Suprapubic skin (tissue), 4 donors: ENCODE results near the gene TGM6. TPM values are rescaled to one million over a fixed set of nuclear protein-coding genes. Genes with fewer than 3 reads are reported as not detected.

Experiments used
- DNase-seq, 2 donors: peaks; one replicate each; pipeline ENCODE4 v3.0.0-alpha.2; 2019; ENCODE audit warnings: low spot score in 2 of 2
- H3K27ac ChIP-seq: fragments of 200-600 bp; sonication (generic); one replicate; pipeline ENCODE4 v1.5.1; 2019
- H3K27me3 ChIP-seq: fragments of 200-600 bp; sonication (generic); one replicate; pipeline ENCODE4 v1.5.1; 2019
- H3K36me3 ChIP-seq: fragments of 200-600 bp; sonication (generic); one replicate; pipeline ENCODE4 v1.5.1; 2019
- H3K4me1 ChIP-seq: fragments of 200-600 bp; sonication (generic); one replicate; pipeline ENCODE4 v1.5.1; 2019
- H3K4me3 ChIP-seq: fragments of 200-600 bp; sonication (generic); one replicate; pipeline ENCODE4 v1.5.1; 2019; ENCODE audit warnings: mild to moderate bottlenecking
- H3K9me3 ChIP-seq: fragments of 200-600 bp; sonication (generic); one replicate; pipeline ENCODE4 v1.5.1; 2019
- EP300 ChIP-seq: sonication (generic); formaldehyde crosslinking; IDR thresholded peaks from one replicate; pipeline ENCODE4 v1.6.1; 2017; ENCODE audit warnings: antibody characterized with exemption
- POLR2A ChIP-seq, 2 donors: fragments of 450-650 bp; IDR thresholded peaks; one replicate each; pipeline ENCODE4 v1.6.1; 2017; ENCODE audit warnings: antibody characterized with exemption in 2 of 2, mild to moderate bottlenecking in 2 of 2, moderate library complexity in 2 of 2
- POLR2AphosphoS5 ChIP-seq, 3 donors: sonication (generic); formaldehyde crosslinking; IDR thresholded peaks; one replicate each; pipeline ENCODE4 v1.6.1; 2017; ENCODE audit warnings: antibody characterized with exemption in 3 of 3
- WGBS: methylation state at CpG from one replicate; pipeline ENCODE4 v1.1.5; 2018; 5-methylcytosine and 5-hydroxymethylcytosine counted together
- total RNA-seq, 4 donors: library from RNA; depleted of rRNA; stranded (reverse); fragments of >200 nt; gene quantifications; one replicate each; pipeline ENCODE4 v1.1.0, GENCODE V29; 2016
- TF ChIP-seq, protein P1 (sequence below), 2 donors: fragments of 200-600 bp in 1 of 2; fragments of 450-650 bp in 1 of 2; sonication (generic) in 1 of 2; IDR thresholded peaks; one replicate each; pipeline ENCODE4 v1.5.1; 2016 to 2019; ENCODE audit warnings: antibody characterized with exemption in 2 of 2, mild to moderate bottlenecking in 1 of 2, moderate library complexity in 1 of 2

Gene TGM6
- total RNA-seq, 4 donors from 2014 or later: 0.32 to 1.4 (median 0.78) TPM

- Histone ChIP-seq H3K4me1 (no peaks in the 10 kb centered on the region), H3K27me3 (peaks cover 2% of the 10 kb centered on the region), H3K9me3 (no peaks in the 10 kb centered on the region), H3K27ac (no peak overlapping the region), H3K4me3 (no peak overlapping the region), H3K36me3 (no peaks in the 10 kb centered on the region)
- TF ChIP-seq EP300 (no peak), POLR2A (IDR thresholded peaks at IDR 0.05) (no peak), POLR2AphosphoS5 (IDR thresholded peaks at IDR 0.05) (no peak)
- TF ChIP-seq, protein P1, sequence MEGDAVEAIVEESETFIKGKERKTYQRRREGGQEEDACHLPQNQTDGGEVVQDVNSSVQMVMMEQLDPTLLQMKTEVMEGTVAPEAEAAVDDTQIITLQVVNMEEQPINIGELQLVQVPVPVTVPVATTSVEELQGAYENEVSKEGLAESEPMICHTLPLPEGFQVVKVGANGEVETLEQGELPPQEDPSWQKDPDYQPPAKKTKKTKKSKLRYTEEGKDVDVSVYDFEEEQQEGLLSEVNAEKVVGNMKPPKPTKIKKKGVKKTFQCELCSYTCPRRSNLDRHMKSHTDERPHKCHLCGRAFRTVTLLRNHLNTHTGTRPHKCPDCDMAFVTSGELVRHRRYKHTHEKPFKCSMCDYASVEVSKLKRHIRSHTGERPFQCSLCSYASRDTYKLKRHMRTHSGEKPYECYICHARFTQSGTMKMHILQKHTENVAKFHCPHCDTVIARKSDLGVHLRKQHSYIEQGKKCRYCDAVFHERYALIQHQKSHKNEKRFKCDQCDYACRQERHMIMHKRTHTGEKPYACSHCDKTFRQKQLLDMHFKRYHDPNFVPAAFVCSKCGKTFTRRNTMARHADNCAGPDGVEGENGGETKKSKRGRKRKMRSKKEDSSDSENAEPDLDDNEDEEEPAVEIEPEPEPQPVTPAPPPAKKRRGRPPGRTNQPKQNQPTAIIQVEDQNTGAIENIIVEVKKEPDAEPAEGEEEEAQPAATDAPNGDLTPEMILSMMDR (IDR thresholded peaks at IDR 0.05): no peak
- no peak for DNase-seq
- WGBS: 89% methylated on average over 7 of the region's 7 CpGs
These were observed 602 bp downstream of the TGM6 start for GRCh38 chr20:2381303-2381702.

DNA sequence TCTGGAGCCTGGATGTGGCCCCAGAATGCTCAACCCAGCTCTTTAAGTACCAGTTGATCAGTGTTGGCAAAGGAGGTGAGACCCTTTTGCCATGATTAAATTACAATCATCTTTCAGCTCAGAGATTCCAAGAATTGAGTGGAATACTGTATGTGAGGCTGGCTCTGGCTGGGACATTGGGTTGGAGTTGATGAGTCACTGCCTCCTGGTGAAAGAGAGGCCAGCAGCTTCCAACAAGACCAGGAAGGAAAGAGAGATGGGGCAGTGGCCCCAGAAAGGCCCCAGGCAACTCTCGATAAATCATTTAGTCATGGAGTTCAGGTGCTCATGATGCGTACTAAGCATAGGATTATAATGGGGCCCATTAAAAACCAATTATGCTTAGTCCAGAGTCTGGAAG lies 2.1 kb downstream of the TGM6 start:
- no peaks in the 10 kb centered on the region for H3K9me3 ChIP-seq
- TF ChIP-seq POLR2AphosphoS5 (IDR thresholded peaks at IDR 0.05) (no peak), EP300 (no peak), POLR2A (IDR thresholded peaks at IDR 0.05) (no peak)
- TF ChIP-seq, protein P1 (IDR thresholded peaks at IDR 0.05): no peak
- H3K36me3 ChIP-seq: no peaks in the 10 kb centered on the region
- 76% methylated on average over 2 of the region's 2 CpGs for WGBS
- H3K27ac ChIP-seq: no peak overlapping the region
- DNase-seq: no peak
- peaks cover 3% of the 10 kb centered on the region for H3K27me3 ChIP-seq
- H3K4me1 ChIP-seq: no peaks in the 10 kb centered on the region
- H3K4me3 ChIP-seq: no peak overlapping the region

- TF ChIP-seq POLR2AphosphoS5 (IDR thresholded peaks at IDR 0.05) (no peak), EP300 (no peak), POLR2A (IDR thresholded peaks at IDR 0.05) (no peak)
- TF ChIP-seq, protein P1 (IDR thresholded peaks at IDR 0.05): no peak
- Histone ChIP-seq H3K4me1 (no peaks in the 10 kb centered on the region), H3K36me3 (no peaks in the 10 kb centered on the region), H3K4me3 (no peak overlapping the region), H3K27me3 (peaks cover 3% of the 10 kb centered on the region), H3K27ac (no peak overlapping the region), H3K9me3 (no peaks in the 10 kb centered on the region)
- 60% methylated on average over 5 of the region's 5 CpGs for WGBS
- DNase-seq: no peak
These were observed 4.3 kb downstream of the TGM6 start for GRCh38 chr20:2385026-2385425.

DNA sequence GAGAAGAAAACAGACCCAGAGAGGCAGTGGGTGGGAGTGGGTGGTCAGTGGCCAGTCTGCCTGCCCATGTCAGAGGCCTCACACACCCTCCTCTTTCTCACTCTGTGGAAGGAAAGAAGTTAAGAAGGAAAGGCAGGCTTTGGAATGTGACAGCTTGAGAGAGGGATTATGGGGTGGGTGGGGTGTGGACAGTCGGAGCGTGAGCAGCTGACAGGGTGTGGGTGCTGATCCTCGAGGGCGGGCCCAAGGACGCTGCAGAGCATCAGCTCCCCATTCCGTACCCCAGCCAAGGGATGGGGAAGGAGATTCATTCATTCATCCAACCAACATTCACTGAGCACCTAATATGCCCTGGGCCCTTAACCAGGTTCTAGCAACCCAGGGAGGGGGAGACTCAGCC lies 4.8 kb downstream of the TGM6 start:
- no peaks in the 10 kb centered on the region for H3K4me1 ChIP-seq
- WGBS: 35% methylated on average over 6 of the region's 6 CpGs
- no peaks in the 10 kb centered on the region for H3K36me3 ChIP-seq
- H3K27ac ChIP-seq: no peak overlapping the region
- no peaks in the 10 kb centered on the region for H3K9me3 ChIP-seq
- DNase-seq: no peak
- no peak overlapping the region for H3K4me3 ChIP-seq
- no peak for TF ChIP-seq EP300
- TF ChIP-seq POLR2A (IDR thresholded peaks at IDR 0.05): no peak
- no peak for TF ChIP-seq POLR2AphosphoS5 (IDR thresholded peaks at IDR 0.05)
- TF ChIP-seq, protein P1 (IDR thresholded peaks at IDR 0.05): no peak
- peaks cover 3% of the 10 kb centered on the region for H3K27me3 ChIP-seq

DNA sequence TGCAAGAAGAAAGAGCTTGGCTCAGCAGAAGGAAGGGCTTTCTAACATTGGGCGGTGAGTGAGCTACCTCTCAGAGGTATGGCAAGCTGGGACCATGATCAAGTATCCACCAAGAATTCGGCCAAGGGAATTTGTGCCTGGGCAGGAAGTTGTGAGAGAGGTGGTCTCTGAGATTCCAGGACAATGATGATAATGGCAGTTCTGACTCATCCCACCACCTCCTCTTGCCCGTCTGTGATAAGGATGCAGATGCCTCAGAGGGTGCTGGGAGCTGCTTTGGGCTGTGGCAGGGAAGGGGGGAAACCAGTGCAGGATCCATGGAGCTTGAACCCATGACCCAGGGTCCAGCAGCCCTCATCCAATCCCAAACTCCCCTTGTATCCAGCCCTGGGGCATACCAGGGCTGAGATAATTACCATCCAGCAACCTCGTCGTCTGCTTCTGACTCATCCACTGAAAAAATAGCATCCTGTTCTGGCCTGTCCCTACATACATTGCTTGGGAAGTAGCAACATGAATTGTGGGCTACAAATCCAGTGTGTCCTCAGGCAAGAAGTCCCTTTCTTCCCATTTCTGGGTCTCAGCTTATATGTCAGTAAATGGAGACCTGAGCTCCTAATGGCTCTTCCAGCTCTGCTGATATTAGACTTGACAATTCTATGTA lies 5.9 kb downstream of the TGM6 start:
- TF ChIP-seq, protein P1 (IDR thresholded peaks at IDR 0.05): no peak
- TF ChIP-seq EP300 (no peak), POLR2AphosphoS5 (IDR thresholded peaks at IDR 0.05) (no peak), POLR2A (IDR thresholded peaks at IDR 0.05) (no peak)
- H3K9me3 ChIP-seq: no peaks in the 10 kb centered on the region
- no peaks in the 10 kb centered on the region for H3K36me3 ChIP-seq
- peaks cover 3% of the 10 kb centered on the region for H3K27me3 ChIP-seq
- WGBS: 46% methylated on average over 5 of the region's 5 CpGs
- no peak overlapping the region for H3K4me3 ChIP-seq
- no peaks in the 10 kb centered on the region for H3K4me1 ChIP-seq
- no peak for DNase-seq
- no peak overlapping the region for H3K27ac ChIP-seq
